ENCODE data around the gene MED10. TPM values are rescaled to one million over a fixed set of nuclear protein-coding genes. Genes with fewer than 3 reads are reported as not detected.

MED10 gene
- polyA plus RNA-seq, 1 of the 3 experiments (the other 2 are of a cell fraction): 75.9 TPM

GRCh38 chr5:6383376-6383775 is 5.0 kb upstream of the MED10 start:
- H3K4me1 ChIP-seq (ENCODE audit: control insufficient read depth in 1 of 2, insufficient read depth in 2 of 2, low read depth in 1 of 2, low read length in 1 of 2): peaks cover 0 to 5% of the 10 kb centered on the region in 2 experiments; a peak in 2 of 4 replicates
- no peak for DNase-seq
- ChIA-PET POLR2A (interaction anchor here (1.5 kb wide), 1 partner anchor 65 kb away, joined by 3 read pairs; the partner anchor contains the start of gene UBE2QL1), CTCF (interaction anchor here (1.0 kb wide), 2 partner anchors 14 to 569 kb away, joined by 3 to 5 read pairs; no protein-coding TSS in a partner anchor)
- H3K36me3 ChIP-seq (replicated peaks in 1 of 2; ENCODE audit: control insufficient read depth in 1 of 2, insufficient read depth in 2 of 2, low read length in 1 of 2): no peaks in the 10 kb centered on the region
- WGBS (ENCODE audit: low lambda C conversion rate): 66% methylated on average over 3 of the region's 6 CpGs
- H3K79me2 ChIP-seq (ENCODE audit: insufficient read depth): peaks cover under 1% of the 10 kb centered on the region; the same call in 1 of the 2 replicates
- no peaks in the 10 kb centered on the region for H3K9me3 ChIP-seq
- H3K9ac ChIP-seq: no peak overlapping the region
- no peak for TF ChIP-seq RAD21 (IDR thresholded peaks at IDR 0.05; ENCODE audit: low read length)
- TF ChIP-seq MXI1 (IDR thresholded peaks at IDR 0.05; ENCODE audit: low read depth, low read length): no peak
- TF ChIP-seq ZBTB33 (IDR thresholded peaks at IDR 0.05; ENCODE audit: borderline replicate concordance, low read depth): no peak
- no peak for TF ChIP-seq CHD2 (IDR thresholded peaks at IDR 0.05; ENCODE audit: low read length, partially characterized antibody)
- TF ChIP-seq IRF3 (IDR thresholded peaks at IDR 0.05; ENCODE audit: low read depth, low read length): no peak
- no peak for TF ChIP-seq RXRA (IDR thresholded peaks at IDR 0.05; ENCODE audit: borderline replicate concordance, low read depth)
- TF ChIP-seq PBX3 (IDR thresholded peaks at IDR 0.05): no peak
- TF ChIP-seq NFIC (IDR thresholded peaks at IDR 0.05; ENCODE audit: borderline replicate concordance): no peak
- H3F3A ChIP-seq (replicated peaks; ENCODE audit: insufficient read depth): no peaks in the 10 kb centered on the region
- H2AFZ ChIP-seq (ENCODE audit: low read depth): no peak overlapping the region
- no peaks in the 10 kb centered on the region for H3K9me2 ChIP-seq
- H3K4me3 ChIP-seq (ENCODE audit: low read depth in 2 of 2, low read length in 1 of 2): no peak overlapping the region
- H4K20me1 ChIP-seq (ENCODE audit: insufficient read depth): no peaks in the 10 kb centered on the region
- H3K27ac ChIP-seq (ENCODE audit: low read depth in 2 of 2, low read length in 1 of 2): no peak overlapping the region
- no peak overlapping the region for H3K4me2 ChIP-seq
- no peaks in the 10 kb centered on the region for H3K27me3 ChIP-seq (ENCODE audit: insufficient read depth)

GRCh38 chr5:6379246-6379645 is 899 bp upstream of the MED10 start:
- Histone ChIP-seq H3K4me1 (ENCODE audit: control insufficient read depth in 1 of 2, insufficient read depth in 2 of 2, low read depth in 1 of 2, low read length in 1 of 2) (peaks cover 0 to 21% of the 10 kb centered on the region in 2 experiments; a peak in 2 of 4 replicates), H3K4me3 (ENCODE audit: low read depth in 2 of 2, low read length in 1 of 2) (peak overlapping the region; percentile 95 to 100; a peak in 3 of 4 replicates), H3K27ac (ENCODE audit: low read depth in 2 of 2, low read length in 1 of 2) (peak overlapping the region in 1 of 2 experiments; percentile 78; a peak in 2 of 4 replicates), H3K79me2 (ENCODE audit: insufficient read depth) (peaks cover 42% of the 10 kb centered on the region), H3F3A (replicated peaks; ENCODE audit: insufficient read depth) (peaks cover 2% of the 10 kb centered on the region), H4K20me1 (ENCODE audit: insufficient read depth) (peaks cover 17% of the 10 kb centered on the region), H3K9me2 (no peaks in the 10 kb centered on the region), H3K9me3 (no peaks in the 10 kb centered on the region), H3K4me2 (peak overlapping the region; percentile 95), H3K27me3 (ENCODE audit: insufficient read depth) (no peaks in the 10 kb centered on the region), H3K9ac (peak overlapping the region; percentile 49; the same call in 1 of the 2 replicates), H3K36me3 (replicated peaks in 1 of 2; ENCODE audit: control insufficient read depth in 1 of 2, insufficient read depth in 2 of 2, low read length in 1 of 2) (peaks cover 28% of the 10 kb centered on the region in 2 experiments), H2AFZ (ENCODE audit: low read depth) (peak overlapping the region; percentile 100)
- ChIA-PET CTCF (no interaction called here), POLR2A (interaction anchor here (0.7 kb wide), 1 partner anchor 10 kb away, joined by 3 read pairs; no protein-coding TSS in a partner anchor)
- 97% methylated on average over 4 of the region's 4 CpGs for WGBS (ENCODE audit: low lambda C conversion rate)
- no peak for DNase-seq
- TF ChIP-seq NFIC (IDR thresholded peaks at IDR 0.05; ENCODE audit: borderline replicate concordance): no peak
- no peak for TF ChIP-seq USF1 (IDR thresholded peaks at IDR 0.05; ENCODE audit: borderline replicate concordance, low read depth)

Measured in SK-N-SH (cell line).